KOPT-K1 (cell line): ENCODE measurements around the gene PRKAG1.

Experiments
- H3K27ac ChIP-seq: fragments of 200-600 bp; sonication (generic); 2 replicates; pipeline ENCODE4 v1.5.1; 2016; ENCODE audit warnings: antibody characterized with exemption, mild to moderate bottlenecking, low read depth, low read length; ENCODE audit not compliant: poor library complexity, severe bottlenecking
- H3K36me3 ChIP-seq: fragments of 200-600 bp; sonication (generic); 2 replicates; pipeline ENCODE4 v1.5.1; 2017; ENCODE audit warnings: antibody characterized with exemption, mild to moderate bottlenecking, low read length, moderate library complexity; ENCODE audit not compliant: insufficient read depth
- H3K9me3 ChIP-seq: fragments of 200-600 bp; sonication (generic); 2 replicates; pipeline ENCODE4 v1.5.1; 2017; ENCODE audit warnings: antibody characterized with exemption, low read length, mild to moderate bottlenecking; ENCODE audit not compliant: insufficient read depth, poor library complexity, severe bottlenecking

The PRKAG1 gene

DNA sequence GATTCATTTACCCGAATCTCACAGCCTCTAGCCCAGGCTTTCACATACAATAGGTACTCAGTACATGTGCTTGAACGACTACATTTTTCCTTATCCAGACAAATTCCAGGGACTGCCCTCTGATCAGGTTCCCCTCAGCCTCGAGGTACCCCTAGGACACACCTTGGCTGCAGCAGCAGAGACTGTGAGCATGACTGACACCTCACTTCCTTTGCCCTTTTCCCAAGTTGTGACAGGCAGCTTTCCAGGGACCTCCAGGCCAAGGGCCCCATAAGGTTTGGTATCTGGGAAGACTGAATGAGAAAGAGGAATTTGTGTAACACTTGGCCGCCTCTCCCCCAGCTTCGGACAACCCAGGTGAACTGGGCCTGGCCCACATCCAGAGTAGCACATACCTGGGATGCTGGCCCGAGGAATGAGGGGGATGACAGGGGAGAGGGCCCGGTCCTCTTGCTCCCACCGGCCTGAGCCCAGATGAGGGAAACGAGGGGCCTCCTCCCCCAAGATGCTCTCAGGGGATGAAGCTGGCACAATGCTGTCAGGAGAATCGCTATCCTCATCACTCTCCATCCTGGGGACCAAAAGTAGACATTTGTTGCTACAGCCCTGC is 10.2 kb upstream of the PRKAG1 start:
- Histone ChIP-seq H3K27ac (no peak overlapping the region), H3K36me3 (peaks cover 100% of the 10 kb centered on the region), H3K9me3 (no peaks in the 10 kb centered on the region)

DNA sequence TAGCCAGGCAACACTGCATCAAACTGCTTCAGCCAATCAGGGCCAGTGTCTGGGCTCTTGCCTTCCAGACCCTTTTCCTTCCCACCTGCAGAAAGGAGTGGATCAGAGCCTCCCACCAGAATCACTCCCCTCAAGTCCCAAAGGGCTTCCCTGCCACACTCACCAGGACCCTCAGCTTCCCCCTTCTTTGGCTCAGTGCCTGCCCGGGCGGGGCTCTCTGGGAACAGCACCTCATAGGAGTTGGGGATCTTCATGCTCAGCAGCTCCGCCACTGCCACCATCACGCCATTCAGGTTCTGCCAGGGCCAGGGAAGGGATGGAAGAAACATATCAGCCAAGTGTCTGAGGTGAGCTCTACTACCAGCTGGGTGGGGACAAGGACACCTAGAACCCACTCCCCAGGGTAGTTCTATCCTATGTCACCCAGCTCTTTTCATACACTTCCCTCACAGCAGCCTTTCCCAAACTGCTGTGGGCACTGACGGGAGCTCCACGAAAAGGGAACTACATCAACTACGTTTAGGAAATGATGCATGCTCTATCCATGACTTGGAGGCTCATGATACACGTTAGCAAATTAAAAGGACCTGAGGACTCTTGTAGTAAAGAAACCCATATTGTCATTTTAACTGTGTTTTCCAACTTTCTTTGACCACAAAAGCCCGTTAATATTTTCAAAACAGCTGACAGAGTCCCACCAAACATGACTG is 9.4 kb upstream of the PRKAG1 start:
- Histone ChIP-seq H3K27ac (no peak overlapping the region), H3K9me3 (no peaks in the 10 kb centered on the region), H3K36me3 (peaks cover 100% of the 10 kb centered on the region)

DNA sequence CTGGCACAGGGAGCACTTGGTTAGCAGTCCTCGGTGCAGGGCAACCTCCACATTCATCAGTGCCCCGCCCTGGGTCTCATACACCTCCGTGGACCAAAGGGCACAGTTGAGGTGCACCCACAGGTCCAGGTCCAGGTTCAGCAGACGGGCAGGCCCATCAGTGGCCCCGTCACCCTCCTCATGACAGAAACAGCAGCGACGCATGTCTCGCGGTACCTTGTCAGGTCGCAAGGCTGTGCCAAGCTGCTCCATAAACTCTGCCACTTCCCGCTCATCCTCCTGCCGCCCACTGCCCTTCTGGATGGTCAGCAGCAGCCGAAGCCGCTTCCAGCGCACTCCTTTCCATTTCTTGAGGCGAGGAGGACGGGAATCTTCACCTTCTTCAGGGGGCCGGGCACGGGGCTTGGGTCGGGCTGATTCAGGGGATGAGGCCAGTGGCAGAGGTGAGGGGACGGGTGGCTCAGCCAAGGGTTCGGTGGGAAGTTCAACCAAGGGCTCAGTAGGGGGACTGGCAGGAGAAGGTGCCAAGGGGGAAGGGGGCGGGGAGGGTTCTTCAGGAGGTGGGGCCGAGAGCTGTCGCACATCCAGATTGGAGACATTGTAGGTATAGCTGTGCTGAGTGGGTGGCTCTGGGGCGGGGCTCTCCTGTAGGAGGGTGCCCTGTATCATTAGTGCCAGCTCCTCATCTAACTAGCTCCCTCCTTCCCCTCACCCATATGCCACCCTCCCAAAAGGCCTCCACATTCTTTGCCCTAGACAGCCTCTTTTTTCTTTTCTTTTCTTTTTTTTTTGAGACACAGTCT is 8.3 kb upstream of the PRKAG1 start:
- Histone ChIP-seq H3K27ac (no peak overlapping the region), H3K9me3 (no peaks in the 10 kb centered on the region), H3K36me3 (peaks cover 100% of the 10 kb centered on the region)

DNA sequence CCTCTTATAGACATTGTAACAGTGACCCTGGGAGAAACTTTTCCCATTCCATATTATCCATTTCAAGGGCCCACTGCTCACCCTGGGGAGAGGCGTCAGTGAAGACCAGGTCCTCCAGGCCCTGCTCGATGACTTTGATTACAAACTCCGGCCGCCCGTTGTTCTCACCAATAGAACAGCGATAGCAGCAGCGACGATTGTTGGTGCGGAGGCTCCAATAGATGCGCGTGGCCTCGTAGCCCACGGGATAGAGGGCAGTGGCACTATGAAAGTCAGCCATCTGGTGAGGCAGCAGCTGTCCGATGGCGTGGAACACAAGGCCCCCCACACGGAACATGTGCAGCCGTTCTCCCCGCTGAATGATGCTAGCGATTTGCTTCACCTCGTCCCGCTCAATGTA is 7.5 kb upstream of the PRKAG1 start:
- H3K27ac ChIP-seq: no peak overlapping the region
- no peaks in the 10 kb centered on the region for H3K9me3 ChIP-seq
- H3K36me3 ChIP-seq: peaks cover 100% of the 10 kb centered on the region

DNA sequence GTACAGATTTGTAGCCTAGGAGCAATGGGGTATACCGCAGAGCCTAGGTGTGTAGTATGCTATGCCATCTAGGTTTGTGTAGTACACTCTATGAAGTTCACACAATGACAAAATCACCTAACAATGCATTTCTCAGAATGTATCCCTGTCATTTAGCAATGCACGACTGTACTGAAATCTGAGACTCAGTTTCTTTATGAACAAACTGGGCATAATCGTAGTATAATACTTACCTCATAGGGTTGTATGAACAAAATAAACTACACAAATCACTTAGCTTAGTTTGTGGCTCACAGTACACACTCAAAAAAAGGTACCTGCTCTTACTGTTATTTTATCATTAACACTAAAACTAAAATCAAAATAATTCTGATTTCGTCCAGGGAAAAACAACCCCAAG is 6.9 kb upstream of the PRKAG1 start:
- Histone ChIP-seq H3K27ac (no peak overlapping the region), H3K9me3 (no peaks in the 10 kb centered on the region), H3K36me3 (peaks cover 100% of the 10 kb centered on the region)

DNA sequence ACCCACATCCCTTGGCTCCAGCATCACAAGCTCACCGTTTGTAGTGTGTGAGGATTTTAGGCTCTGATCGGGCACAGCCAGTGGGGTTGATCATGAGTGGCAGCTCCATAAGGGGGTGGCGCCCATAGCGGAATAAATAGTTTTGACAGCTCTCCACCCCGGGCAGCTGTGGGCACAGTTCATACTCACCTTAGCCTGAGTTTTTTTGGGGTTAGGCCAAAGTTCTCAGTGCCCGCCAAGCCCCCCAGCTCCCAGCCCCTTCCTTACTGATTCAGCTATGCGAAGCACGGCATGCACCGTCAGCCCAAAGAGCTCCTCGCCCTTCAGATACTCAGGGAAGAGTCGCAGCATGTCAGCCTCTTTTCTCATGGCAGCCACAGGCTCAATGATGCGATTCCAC is 6.0 kb upstream of the PRKAG1 start:
- no peak overlapping the region for H3K27ac ChIP-seq
- H3K36me3 ChIP-seq: peaks cover 90% of the 10 kb centered on the region
- no peaks in the 10 kb centered on the region for H3K9me3 ChIP-seq

DNA sequence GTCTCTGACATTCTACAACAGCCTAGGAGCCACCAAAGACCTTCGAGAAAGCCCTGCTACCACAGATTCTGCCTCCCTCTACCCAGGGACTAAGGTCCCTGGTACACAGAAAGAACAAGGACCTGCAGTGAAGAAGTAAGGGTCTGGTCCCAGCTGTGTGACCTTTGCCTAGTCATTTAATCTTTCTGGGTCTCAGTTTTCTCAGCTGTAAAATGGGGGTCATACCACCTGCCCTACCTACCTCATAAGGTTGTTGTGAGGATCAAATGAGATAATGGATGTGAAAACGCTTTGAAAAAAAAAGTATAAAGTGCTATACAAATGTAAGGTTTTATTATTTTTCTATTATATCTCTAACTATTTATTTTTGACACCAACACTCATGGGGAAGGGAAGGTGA is 5.2 kb upstream of the PRKAG1 start:
- H3K36me3 ChIP-seq: peaks cover 83% of the 10 kb centered on the region

DNA sequence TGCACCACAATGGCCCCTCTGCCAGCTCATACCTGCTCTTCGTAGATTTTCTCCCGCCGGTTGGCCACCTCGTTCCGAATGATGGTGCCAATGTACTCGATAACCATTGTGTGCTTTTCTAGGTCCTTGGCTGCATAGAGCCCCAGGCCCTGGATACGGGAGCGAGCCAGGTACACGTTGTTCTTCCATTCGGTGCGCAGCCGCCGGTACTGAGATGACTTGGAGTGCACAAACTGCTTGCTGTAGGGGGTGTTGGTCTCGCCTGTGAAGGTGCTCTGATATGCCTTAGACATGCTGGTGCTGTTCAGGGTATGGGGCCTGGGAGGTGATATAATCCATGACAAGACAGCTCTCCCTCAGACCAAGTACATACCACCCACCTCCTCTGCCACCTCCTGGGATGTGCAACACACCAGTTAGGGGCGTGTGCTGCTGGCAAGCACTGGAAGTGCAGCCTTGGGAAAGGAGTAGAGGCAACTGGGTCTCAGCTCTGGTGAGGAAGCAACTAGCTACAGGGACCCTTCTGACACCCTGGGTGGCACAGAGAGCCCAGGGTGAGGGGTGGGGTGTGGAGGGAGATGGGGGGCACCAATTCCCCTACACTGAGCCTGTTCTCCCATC is 4.1 kb upstream of the PRKAG1 start:
- Histone ChIP-seq H3K27ac (no peak overlapping the region), H3K9me3 (no peaks in the 10 kb centered on the region), H3K36me3 (peaks cover 72% of the 10 kb centered on the region)

More for the DNA sequence above, 5.2 kb upstream of the PRKAG1 start:
- no peak overlapping the region for H3K27ac ChIP-seq
- H3K9me3 ChIP-seq: no peaks in the 10 kb centered on the region

DNA sequence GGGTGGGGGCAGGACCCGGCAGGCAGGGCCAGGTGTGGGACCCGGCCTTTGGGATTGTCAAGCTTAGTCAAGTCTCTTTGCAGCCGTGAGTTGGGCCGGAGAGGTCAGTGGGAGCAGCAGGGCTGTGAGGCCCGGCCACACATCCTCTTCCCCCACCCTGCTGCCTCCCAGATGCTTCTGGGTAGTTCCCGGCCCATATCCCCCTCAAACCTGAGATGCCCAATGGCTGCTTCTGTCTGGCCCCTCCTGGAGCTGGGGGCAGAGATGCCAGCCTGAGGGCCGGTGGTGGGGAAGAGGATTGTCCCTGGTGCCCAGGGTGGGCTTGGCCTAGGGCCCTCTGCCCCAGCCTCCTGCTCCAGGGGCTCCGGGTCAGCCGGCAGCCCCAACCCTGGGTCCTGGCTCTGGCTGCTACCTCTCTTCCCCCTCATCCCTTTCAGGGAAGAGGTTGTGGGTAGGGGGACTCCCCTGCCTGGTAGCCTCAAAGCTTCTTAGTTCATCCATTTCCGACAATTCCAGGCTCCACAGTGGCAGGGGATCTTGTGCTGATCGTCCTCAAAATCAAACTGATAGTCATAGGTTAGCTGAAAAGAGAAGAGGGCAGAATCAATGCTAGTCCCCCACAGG is 2.8 kb upstream of the PRKAG1 start:
- Histone ChIP-seq H3K27ac (no peak overlapping the region), H3K36me3 (peaks cover 59% of the 10 kb centered on the region), H3K9me3 (no peaks in the 10 kb centered on the region)

DNA sequence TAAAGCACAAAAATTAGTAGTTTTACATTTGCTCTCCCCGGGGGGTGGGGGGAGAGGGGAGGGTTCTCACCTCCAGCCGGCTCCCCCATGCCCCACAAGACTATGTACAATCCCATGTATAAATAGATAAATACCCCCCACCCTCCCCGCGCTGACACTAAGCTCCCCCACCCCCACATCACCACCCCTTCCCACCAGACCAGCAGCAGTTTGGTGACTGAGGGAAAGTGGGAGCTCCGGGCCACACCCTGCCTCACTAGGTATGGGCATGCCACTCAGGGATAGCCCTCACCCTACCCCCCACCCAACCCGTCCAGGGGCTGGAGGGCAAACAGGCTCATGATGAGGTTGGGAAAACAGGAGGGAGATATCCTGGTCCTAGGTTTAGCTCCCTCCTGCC is 1.9 kb upstream of the PRKAG1 start:
- peaks cover 49% of the 10 kb centered on the region for H3K36me3 ChIP-seq
- H3K27ac ChIP-seq: no peak overlapping the region
- H3K9me3 ChIP-seq: no peaks in the 10 kb centered on the region

DNA sequence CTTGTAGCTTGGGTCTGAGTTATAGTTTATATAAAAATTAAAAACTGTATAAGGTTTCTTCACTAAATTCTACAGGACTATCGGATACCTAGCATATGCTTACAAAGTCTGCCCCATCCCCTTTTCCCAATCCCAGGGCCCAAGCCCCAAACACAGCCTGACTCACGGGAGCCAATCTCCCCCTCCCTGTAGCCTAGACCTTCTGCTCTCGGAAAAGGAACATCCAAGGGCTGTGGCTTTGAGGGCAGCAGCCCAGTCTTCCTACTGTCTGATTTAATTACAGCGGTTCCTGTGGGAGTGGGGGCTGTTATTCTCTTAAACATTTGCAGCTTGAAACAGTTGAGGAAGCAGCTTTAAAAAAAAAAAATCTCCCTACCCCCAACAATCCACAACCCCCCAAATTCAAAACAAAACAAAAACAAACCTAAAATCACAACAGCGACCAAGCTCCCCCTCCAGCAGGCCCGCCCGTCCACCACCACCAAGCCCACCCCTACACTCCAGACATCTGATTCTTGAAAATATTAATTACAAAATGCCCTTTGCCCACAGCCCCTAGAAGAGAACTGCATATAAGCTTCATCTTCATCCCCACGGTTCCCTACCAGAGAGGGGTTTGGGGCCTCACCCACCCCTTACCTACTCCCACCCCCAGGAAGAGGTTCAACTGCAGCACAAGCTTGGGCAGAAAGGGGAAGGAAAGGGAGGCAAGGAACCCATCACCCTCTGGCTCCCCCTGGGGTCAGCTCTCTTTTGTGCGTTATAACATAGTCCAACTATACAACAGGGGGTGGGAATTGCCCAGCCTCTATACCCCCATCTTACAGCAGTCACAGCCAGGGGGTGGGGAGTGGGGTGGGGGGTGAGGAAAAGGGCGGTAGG is 1.1 kb upstream of the PRKAG1 start:
- Histone ChIP-seq H3K27ac (peak overlapping the region; percentile 73), H3K9me3 (no peaks in the 10 kb centered on the region), H3K36me3 (peaks cover 42% of the 10 kb centered on the region)

DNA sequence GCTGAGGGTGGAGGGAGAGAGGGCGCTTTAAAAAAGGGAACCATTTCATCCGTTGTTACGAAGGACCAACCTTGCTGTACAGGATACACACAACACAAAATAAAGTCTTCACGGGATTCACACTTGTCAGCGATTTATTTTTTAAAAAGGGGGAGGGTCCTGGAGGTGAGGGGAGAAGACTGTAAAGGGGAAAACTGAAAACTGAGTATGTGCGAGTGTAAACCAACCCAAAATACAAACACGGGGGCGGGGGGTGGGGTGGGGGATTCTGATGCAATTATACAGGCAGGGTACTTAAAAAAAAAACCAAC is 499 bp upstream of the PRKAG1 start:
- H3K27ac ChIP-seq: peak overlapping the region; percentile 73

DNA sequence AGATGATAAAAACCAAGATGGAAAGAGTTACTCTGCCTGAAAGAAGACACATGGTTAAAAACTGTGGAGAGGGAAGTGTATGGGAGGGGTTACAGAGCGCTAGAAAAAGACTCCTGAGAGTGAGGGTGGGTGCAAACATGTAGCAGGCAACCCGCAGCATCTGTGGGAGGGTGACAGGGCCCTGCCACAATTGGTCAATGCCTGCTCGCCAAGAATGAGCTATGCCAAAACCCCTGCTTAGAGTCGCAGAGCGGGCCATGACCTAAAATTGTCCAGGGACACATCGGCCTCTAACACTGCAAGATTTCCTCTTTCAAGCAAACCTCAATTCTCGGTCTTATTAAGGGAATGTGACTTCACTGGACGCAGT is 700 bp downstream of the PRKAG1 start:
- Histone ChIP-seq H3K9me3 (no peaks in the 10 kb centered on the region), H3K27ac (peak overlapping the region; percentile 73), H3K36me3 (peaks cover 29% of the 10 kb centered on the region)

More for the DNA sequence above, 499 bp upstream of the PRKAG1 start:
- no peaks in the 10 kb centered on the region for H3K9me3 ChIP-seq
- H3K36me3 ChIP-seq: peaks cover 36% of the 10 kb centered on the region

DNA sequence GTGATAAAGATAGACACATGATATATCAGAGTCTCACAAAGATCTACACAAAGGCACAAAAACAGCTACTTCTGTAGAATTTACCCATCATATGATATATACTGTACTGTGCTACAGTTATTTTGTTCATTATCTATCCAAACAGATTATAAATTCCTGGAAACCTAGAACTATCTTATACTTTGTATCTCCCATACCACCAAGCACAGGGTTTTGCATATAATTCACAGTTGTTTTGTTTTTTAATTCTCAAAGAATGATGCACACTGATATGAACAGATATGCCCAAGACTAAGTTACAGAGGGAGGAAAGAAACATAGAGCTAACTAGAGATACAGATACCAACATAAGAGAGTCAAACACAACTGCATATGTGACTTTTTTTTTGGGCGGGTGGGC is 3.4 kb downstream of the PRKAG1 start:
- Histone ChIP-seq H3K27ac (no peak overlapping the region), H3K9me3 (no peaks in the 10 kb centered on the region), H3K36me3 (peaks cover 32% of the 10 kb centered on the region)
